Suprapubic skin (tissue), 4 donors: Measurements from ENCODE around the gene TMEM170B. TPM values are rescaled to one million over a fixed set of nuclear protein-coding genes. Genes with fewer than 3 reads are reported as not detected.

Source experiments
- DNase-seq, 2 donors: peaks; one replicate each; pipeline ENCODE4 v3.0.0-alpha.2; 2019; ENCODE audit warnings: low spot score in 2 of 2
- H3K27ac ChIP-seq: fragments of 200-600 bp; sonication (generic); one replicate; pipeline ENCODE4 v1.5.1; 2019
- H3K27me3 ChIP-seq: fragments of 200-600 bp; sonication (generic); one replicate; pipeline ENCODE4 v1.5.1; 2019
- H3K36me3 ChIP-seq: fragments of 200-600 bp; sonication (generic); one replicate; pipeline ENCODE4 v1.5.1; 2019
- H3K4me1 ChIP-seq: fragments of 200-600 bp; sonication (generic); one replicate; pipeline ENCODE4 v1.5.1; 2019
- H3K4me3 ChIP-seq: fragments of 200-600 bp; sonication (generic); one replicate; pipeline ENCODE4 v1.5.1; 2019; ENCODE audit warnings: mild to moderate bottlenecking
- H3K9me3 ChIP-seq: fragments of 200-600 bp; sonication (generic); one replicate; pipeline ENCODE4 v1.5.1; 2019
- CTCF ChIP-seq, 2 donors: fragments of 200-600 bp in 1 of 2; fragments of 450-650 bp in 1 of 2; sonication (generic) in 1 of 2; IDR thresholded peaks; one replicate each; pipeline ENCODE4 v1.5.1; 2016 to 2019; ENCODE audit warnings: antibody characterized with exemption in 2 of 2, mild to moderate bottlenecking in 1 of 2, moderate library complexity in 1 of 2
- EP300 ChIP-seq: sonication (generic); formaldehyde crosslinking; IDR thresholded peaks from one replicate; pipeline ENCODE4 v1.6.1; 2017; ENCODE audit warnings: antibody characterized with exemption
- POLR2A ChIP-seq, 2 donors: fragments of 450-650 bp; IDR thresholded peaks; one replicate each; pipeline ENCODE4 v1.6.1; 2017; ENCODE audit warnings: antibody characterized with exemption in 2 of 2, mild to moderate bottlenecking in 2 of 2, moderate library complexity in 2 of 2
- POLR2AphosphoS5 ChIP-seq, 3 donors: sonication (generic); formaldehyde crosslinking; IDR thresholded peaks; one replicate each; pipeline ENCODE4 v1.6.1; 2017; ENCODE audit warnings: antibody characterized with exemption in 3 of 3
- WGBS: methylation state at CpG from one replicate; pipeline ENCODE4 v1.1.5; 2018; 5-methylcytosine and 5-hydroxymethylcytosine counted together
- total RNA-seq, 4 donors: library from RNA; depleted of rRNA; stranded (reverse); fragments of >200 nt; gene quantifications; one replicate each; pipeline ENCODE4 v1.1.0, GENCODE V29; 2016

The TMEM170B gene
- total RNA-seq, 4 donors from 2014 or later = 1.1 to 1.7 (median 1.2) TPM

- Histone ChIP-seq H3K9me3 (no peaks in the 10 kb centered on the region), H3K27ac (no peak overlapping the region), H3K36me3 (no peaks in the 10 kb centered on the region), H3K27me3 (no peaks in the 10 kb centered on the region), H3K4me1 (peaks cover 11% of the 10 kb centered on the region), H3K4me3 (no peak overlapping the region)
- TF ChIP-seq EP300 = no peak
- no peak for TF ChIP-seq POLR2A (IDR thresholded peaks at IDR 0.05)
- TF ChIP-seq CTCF (IDR thresholded peaks at IDR 0.05) = no peak
- no peak for TF ChIP-seq POLR2AphosphoS5 (IDR thresholded peaks at IDR 0.05)
- WGBS = 54% methylated on average over 4 of the region's 5 CpGs
- no peak for DNase-seq
Observed at GRCh38 chr6:11493974-11494373, 43.6 kb upstream of the TMEM170B start.

GRCh38 chr6:11494786-11495564, 42.6 kb upstream of the TMEM170B start:
- H3K36me3 ChIP-seq = no peaks in the 10 kb centered on the region
- no peak for DNase-seq
- no peaks in the 10 kb centered on the region for H3K27me3 ChIP-seq
- no peak overlapping the region for H3K27ac ChIP-seq
- no peak for TF ChIP-seq EP300
- no peak for TF ChIP-seq CTCF (IDR thresholded peaks at IDR 0.05)
- no peak for TF ChIP-seq POLR2A (IDR thresholded peaks at IDR 0.05)
- TF ChIP-seq POLR2AphosphoS5 (IDR thresholded peaks at IDR 0.05) = no peak
- H3K4me1 ChIP-seq = peaks cover 11% of the 10 kb centered on the region
- 58% methylated on average over 6 of the region's 6 CpGs for WGBS
- H3K4me3 ChIP-seq = no peak overlapping the region
- no peaks in the 10 kb centered on the region for H3K9me3 ChIP-seq

GRCh38 chr6:11495565-11496145, 41.9 kb upstream of the TMEM170B start:
- Histone ChIP-seq H3K27me3 (no peaks in the 10 kb centered on the region), H3K9me3 (no peaks in the 10 kb centered on the region), H3K36me3 (no peaks in the 10 kb centered on the region), H3K27ac (no peak overlapping the region), H3K4me1 (peaks cover 11% of the 10 kb centered on the region), H3K4me3 (no peak overlapping the region)
- WGBS = 66% methylated on average over 4 of the region's 4 CpGs
- DNase-seq = no peak
- TF ChIP-seq CTCF (IDR thresholded peaks at IDR 0.05) (no peak), POLR2AphosphoS5 (IDR thresholded peaks at IDR 0.05) (no peak), POLR2A (IDR thresholded peaks at IDR 0.05) (no peak), EP300 (no peak)

GRCh38 chr6:11496152-11497060, 41.1 kb upstream of the TMEM170B start:
- TF ChIP-seq EP300 (no peak), CTCF (IDR thresholded peaks at IDR 0.05) (peak; percentile 74 to 93)
- H3K4me1 ChIP-seq = peaks cover 11% of the 10 kb centered on the region
- H3K9me3 ChIP-seq = no peaks in the 10 kb centered on the region
- no peak overlapping the region for H3K4me3 ChIP-seq
- H3K36me3 ChIP-seq = no peaks in the 10 kb centered on the region
- DNase-seq = peak in 1 of 2 donors; percentile 71
- no peaks in the 10 kb centered on the region for H3K27me3 ChIP-seq
- 19% methylated on average over 12 of the region's 12 CpGs for WGBS
- H3K27ac ChIP-seq = no peak overlapping the region

- H3K4me1 ChIP-seq = peaks cover 11% of the 10 kb centered on the region
- no peak overlapping the region for H3K4me3 ChIP-seq
- no peak for DNase-seq
- H3K27me3 ChIP-seq = no peaks in the 10 kb centered on the region
- 92% methylated on average over 9 of the region's 9 CpGs for WGBS
- H3K36me3 ChIP-seq = no peaks in the 10 kb centered on the region
- TF ChIP-seq EP300 (no peak), CTCF (IDR thresholded peaks at IDR 0.05) (no peak), POLR2A (IDR thresholded peaks at IDR 0.05) (no peak), POLR2AphosphoS5 (IDR thresholded peaks at IDR 0.05) (no peak)
- no peak overlapping the region for H3K27ac ChIP-seq
- H3K9me3 ChIP-seq = no peaks in the 10 kb centered on the region
Observed at GRCh38 chr6:11497107-11497506, 40.4 kb upstream of the TMEM170B start.
